HEK293 (cell line): ENCODE measurements around the gene CREM.

Experiments used
- ELK4 ChIP-seq: IDR thresholded peaks from 2 replicates; pipeline ENCODE4 v1.6.1; 2011; ENCODE audit warnings: mild to moderate bottlenecking, low read depth, low read length, borderline replicate concordance
- FEZF1 ChIP-seq: fragments of 450-650 bp; formaldehyde crosslinking; IDR thresholded peaks from 2 replicates; pipeline ENCODE4 v1.5.1; 2016; ENCODE audit warnings: missing biosample characterization, missing genetic modification characterization
- HOXA7 ChIP-seq: sonication (generic); formaldehyde crosslinking; IDR thresholded peaks from 2 replicates; pipeline ENCODE4 v1.8.1; 2022; ENCODE audit warnings: missing genetic modification reagents, borderline replicate concordance
- PRDM6 ChIP-seq: fragments of 450-650 bp; formaldehyde crosslinking; IDR thresholded peaks from 2 replicates; pipeline ENCODE4 v1.5.1; 2017; ENCODE audit warnings: missing biosample characterization, missing genetic modification characterization
- SP2 ChIP-seq: fragments of 450-650 bp; formaldehyde crosslinking; IDR thresholded peaks from 2 replicates; pipeline ENCODE4 v1.5.1; 2016; ENCODE audit warnings: missing biosample characterization, missing genetic modification characterization
- ZFHX2 ChIP-seq: fragments of 450-650 bp; formaldehyde crosslinking; conservative IDR thresholded peaks from 2 replicates; pipeline ENCODE4 v1.5.1; 2016; ENCODE audit warnings: missing biosample characterization, missing genetic modification characterization
- ZFP3 ChIP-seq: fragments of 450-650 bp; formaldehyde crosslinking; IDR thresholded peaks from 2 replicates; pipeline ENCODE4 v1.5.1; 2016; ENCODE audit warnings: low read depth, missing biosample characterization, missing genetic modification characterization
- ZFP37 ChIP-seq: fragments of 450-650 bp; formaldehyde crosslinking; IDR thresholded peaks from 2 replicates; pipeline ENCODE4 v1.5.1; 2016; ENCODE audit warnings: missing biosample characterization, missing genetic modification characterization
- ZNF132 ChIP-seq: fragments of 450-650 bp; formaldehyde crosslinking; IDR thresholded peaks from 2 replicates; pipeline ENCODE4 v1.5.1; 2017; ENCODE audit warnings: missing biosample characterization, missing genetic modification characterization, borderline replicate concordance
- ZNF175 ChIP-seq: fragments of 450-650 bp; formaldehyde crosslinking; IDR thresholded peaks from 2 replicates; pipeline ENCODE4 v1.5.1; 2016; ENCODE audit warnings: missing biosample characterization, missing genetic modification characterization
- ZNF202 ChIP-seq: fragments of 450-650 bp; formaldehyde crosslinking; IDR thresholded peaks from 2 replicates; pipeline ENCODE4 v1.5.1; 2016; ENCODE audit warnings: missing biosample characterization, missing genetic modification characterization, borderline replicate concordance
- ZNF211 ChIP-seq: fragments of 450-650 bp; formaldehyde crosslinking; IDR thresholded peaks from 2 replicates; pipeline ENCODE4 v1.5.1; 2016; ENCODE audit warnings: low read depth, missing biosample characterization, missing genetic modification characterization
- ZNF248 ChIP-seq: fragments of 450-650 bp; formaldehyde crosslinking; IDR thresholded peaks from 2 replicates; pipeline ENCODE4 v1.5.1; 2017; ENCODE audit warnings: missing biosample characterization, missing genetic modification characterization
- ZNF266 ChIP-seq: fragments of 450-650 bp; formaldehyde crosslinking; IDR thresholded peaks from 2 replicates; pipeline ENCODE4 v1.5.1; 2016; ENCODE audit warnings: missing biosample characterization, missing genetic modification characterization, low read depth
- ZNF404 ChIP-seq: fragments of 450-650 bp; formaldehyde crosslinking; IDR thresholded peaks from 2 replicates; pipeline ENCODE4 v1.5.1; 2017; ENCODE audit warnings: missing biosample characterization, missing genetic modification characterization
- ZNF521 ChIP-seq: fragments of 450-650 bp; formaldehyde crosslinking; IDR thresholded peaks from 2 replicates; pipeline ENCODE4 v1.5.1; 2017; ENCODE audit warnings: missing biosample characterization, mild to moderate bottlenecking, missing genetic modification characterization
- ZNF558 ChIP-seq: fragments of 450-650 bp; formaldehyde crosslinking; IDR thresholded peaks from 2 replicates; pipeline ENCODE4 v1.5.1; 2016; ENCODE audit warnings: missing biosample characterization, missing genetic modification characterization
- ZNF560 ChIP-seq: fragments of 450-650 bp; formaldehyde crosslinking; IDR thresholded peaks from 2 replicates; pipeline ENCODE4 v1.5.1; 2017; ENCODE audit warnings: missing biosample characterization, missing genetic modification characterization, borderline replicate concordance
- ZNF571 ChIP-seq: fragments of 450-650 bp; formaldehyde crosslinking; IDR thresholded peaks from 2 replicates; pipeline ENCODE4 v1.5.0; 2017; ENCODE audit warnings: missing biosample characterization, missing genetic modification characterization
- ZNF585B ChIP-seq: fragments of 450-650 bp; formaldehyde crosslinking; IDR thresholded peaks from 2 replicates; pipeline ENCODE4 v1.5.1; 2016; ENCODE audit warnings: missing biosample characterization, missing genetic modification characterization
- ZNF707 ChIP-seq: fragments of 450-650 bp; formaldehyde crosslinking; IDR thresholded peaks from 2 replicates; pipeline ENCODE4 v1.5.1; 2016; ENCODE audit warnings: missing biosample characterization, missing genetic modification characterization
- ZNF747 ChIP-seq: fragments of 450-650 bp; formaldehyde crosslinking; IDR thresholded peaks from 2 replicates; pipeline ENCODE4 v1.5.1; 2016; ENCODE audit warnings: missing biosample characterization, missing genetic modification characterization
- ZNF785 ChIP-seq: fragments of 450-650 bp; formaldehyde crosslinking; IDR thresholded peaks from 2 replicates; pipeline ENCODE4 v1.5.1; 2016; ENCODE audit warnings: missing biosample characterization, missing genetic modification characterization
- ZSCAN18 ChIP-seq: fragments of 450-650 bp; formaldehyde crosslinking; IDR thresholded peaks from 2 replicates; pipeline ENCODE4 v1.5.1; 2016; ENCODE audit warnings: missing biosample characterization, missing genetic modification characterization
- TF ChIP-seq, protein P1 (sequence below): fragments of 450-650 bp; formaldehyde crosslinking; conservative IDR thresholded peaks from 2 replicates; pipeline ENCODE4 v1.5.1; 2016; ENCODE audit warnings: low read depth, missing biosample characterization, missing genetic modification characterization
- TF ChIP-seq, protein P2 (sequence below): fragments of 450-650 bp; formaldehyde crosslinking; IDR thresholded peaks from 2 replicates; pipeline ENCODE4 v1.5.1; 2016; ENCODE audit warnings: missing biosample characterization, missing genetic modification characterization
- TF ChIP-seq, protein P3 (sequence below): fragments of 450-650 bp; formaldehyde crosslinking; IDR thresholded peaks from 2 replicates; pipeline ENCODE4 v1.5.0; 2017; ENCODE audit warnings: missing biosample characterization, missing genetic modification characterization, borderline replicate concordance

CREM gene

DNA sequence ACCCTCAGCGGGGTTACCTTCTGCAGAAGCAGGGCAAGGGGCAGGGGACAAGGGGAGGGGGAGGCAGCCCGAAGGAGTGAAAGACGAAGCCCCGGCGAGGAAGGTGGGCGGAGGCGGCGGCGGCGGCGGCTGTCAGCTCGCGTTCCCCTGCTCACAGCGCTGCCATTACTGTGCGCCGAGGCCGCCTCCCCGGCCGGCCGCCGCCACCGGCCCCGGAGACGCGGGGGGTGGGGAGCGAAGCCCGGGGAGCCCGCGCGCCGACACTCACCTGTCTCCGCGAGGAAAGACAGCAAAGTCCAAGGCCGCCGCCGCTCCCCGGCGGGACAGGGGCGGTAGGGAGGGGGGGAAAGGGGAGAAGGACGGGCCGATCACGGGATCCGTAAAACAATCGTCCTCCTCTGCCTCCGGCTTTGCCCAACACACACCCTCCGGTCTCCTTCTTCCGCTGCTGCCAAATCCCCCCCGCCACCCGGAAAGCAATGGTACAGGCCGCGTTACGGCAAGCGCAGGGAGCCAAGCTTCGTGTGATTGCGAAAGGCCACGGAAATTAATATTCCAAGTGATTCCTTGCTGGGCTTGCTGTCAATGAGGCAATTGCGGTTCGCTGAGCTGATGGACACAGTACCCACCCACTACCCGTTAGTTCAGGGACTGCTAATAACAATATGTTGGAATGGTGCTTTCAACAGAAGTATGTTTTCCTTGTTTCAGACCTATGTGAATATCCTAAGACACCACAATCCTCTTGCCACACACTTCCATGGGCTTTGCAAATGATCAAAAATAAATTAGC is 36.3 kb upstream of the CREM start, which contains the start of gene CUL2 (continued):
- TF ChIP-seq ELK4 (no peak), ZNF707 (tag by site-specific recombination) (no peak), FEZF1 (tag by site-specific recombination) (peak; percentile 20; the same call in 1 of the 2 replicates), ZNF175 (tag by site-specific recombination) (no peak), ZNF521 (tag by site-specific recombination) (no peak), ZNF266 (no peak), ZNF211 (tag by site-specific recombination) (no peak), ZNF585B (tag by site-specific recombination) (no peak), PRDM6 (tag by site-specific recombination) (no peak), ZNF560 (tag by site-specific recombination) (no peak), ZFP37 (tag by site-specific recombination) (peak; percentile 78; the same call in 1 of the 2 replicates), SP2 (peak; percentile 32; the same call in 1 of the 2 replicates), ZFP3 (tag by site-specific recombination) (no peak), ZNF571 (tag by site-specific recombination) (no peak), ZNF785 (0 out of 2 replicates have a peak, but pooled peaks have one; percentile 61), ZNF132 (tag by site-specific recombination) (no peak), ZNF558 (tag by site-specific recombination) (peak; percentile 19; the same call in 1 of the 2 replicates), HOXA7 (CRISPR knock-in tag) (no peak), ZNF248 (no peak), ZFHX2 (tag by site-specific recombination) (peak; percentile 45), ZSCAN18 (tag by site-specific recombination) (no peak), ZNF404 (tag by site-specific recombination) (no peak), ZNF747 (no peak), ZNF202 (tag by site-specific recombination) (no peak)
- TF ChIP-seq, protein P1, sequence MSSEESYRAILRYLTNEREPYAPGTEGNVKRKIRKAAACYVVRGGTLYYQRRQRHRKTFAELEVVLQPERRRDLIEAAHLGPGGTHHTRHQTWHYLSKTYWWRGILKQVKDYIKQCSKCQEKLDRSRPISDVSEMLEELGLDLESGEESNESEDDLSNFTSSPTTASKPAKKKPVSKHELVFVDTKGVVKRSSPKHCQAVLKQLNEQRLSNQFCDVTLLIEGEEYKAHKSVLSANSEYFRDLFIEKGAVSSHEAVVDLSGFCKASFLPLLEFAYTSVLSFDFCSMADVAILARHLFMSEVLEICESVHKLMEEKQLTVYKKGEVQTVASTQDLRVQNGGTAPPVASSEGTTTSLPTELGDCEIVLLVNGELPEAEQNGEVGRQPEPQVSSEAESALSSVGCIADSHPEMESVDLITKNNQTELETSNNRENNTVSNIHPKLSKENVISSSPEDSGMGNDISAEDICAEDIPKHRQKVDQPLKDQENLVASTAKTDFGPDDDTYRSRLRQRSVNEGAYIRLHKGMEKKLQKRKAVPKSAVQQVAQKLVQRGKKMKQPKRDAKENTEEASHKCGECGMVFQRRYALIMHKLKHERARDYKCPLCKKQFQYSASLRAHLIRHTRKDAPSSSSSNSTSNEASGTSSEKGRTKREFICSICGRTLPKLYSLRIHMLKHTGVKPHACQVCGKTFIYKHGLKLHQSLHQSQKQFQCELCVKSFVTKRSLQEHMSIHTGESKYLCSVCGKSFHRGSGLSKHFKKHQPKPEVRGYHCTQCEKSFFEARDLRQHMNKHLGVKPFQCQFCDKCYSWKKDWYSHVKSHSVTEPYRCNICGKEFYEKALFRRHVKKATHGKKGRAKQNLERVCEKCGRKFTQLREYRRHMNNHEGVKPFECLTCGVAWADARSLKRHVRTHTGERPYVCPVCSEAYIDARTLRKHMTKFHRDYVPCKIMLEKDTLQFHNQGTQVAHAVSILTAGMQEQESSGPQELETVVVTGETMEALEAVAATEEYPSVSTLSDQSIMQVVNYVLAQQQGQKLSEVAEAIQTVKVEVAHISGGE, result peak; percentile 83
- TF ChIP-seq, protein P2, sequence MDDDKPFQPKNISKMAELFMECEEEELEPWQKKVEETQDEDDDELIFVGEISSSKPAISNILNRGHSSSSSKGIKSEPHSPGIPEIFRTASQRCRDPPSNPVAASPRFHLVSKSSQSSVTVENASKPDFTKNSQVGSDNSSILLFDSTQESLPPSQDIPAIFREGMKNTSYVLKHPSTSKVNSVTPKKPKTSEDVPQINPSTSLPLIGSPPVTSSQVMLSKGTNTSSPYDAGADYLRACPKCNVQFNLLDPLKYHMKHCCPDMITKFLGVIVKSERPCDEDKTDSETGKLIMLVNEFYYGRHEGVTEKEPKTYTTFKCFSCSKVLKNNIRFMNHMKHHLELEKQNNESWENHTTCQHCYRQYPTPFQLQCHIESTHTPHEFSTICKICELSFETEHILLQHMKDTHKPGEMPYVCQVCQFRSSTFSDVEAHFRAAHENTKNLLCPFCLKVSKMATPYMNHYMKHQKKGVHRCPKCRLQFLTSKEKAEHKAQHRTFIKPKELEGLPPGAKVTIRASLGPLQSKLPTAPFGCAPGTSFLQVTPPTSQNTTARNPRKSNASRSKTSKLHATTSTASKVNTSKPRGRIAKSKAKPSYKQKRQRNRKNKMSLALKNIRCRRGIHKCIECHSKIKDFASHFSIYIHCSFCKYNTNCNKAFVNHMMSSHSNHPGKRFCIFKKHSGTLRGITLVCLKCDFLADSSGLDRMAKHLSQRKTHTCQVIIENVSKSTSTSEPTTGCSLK (tag by site-specific recombination), result no peak
- TF ChIP-seq, protein P3, sequence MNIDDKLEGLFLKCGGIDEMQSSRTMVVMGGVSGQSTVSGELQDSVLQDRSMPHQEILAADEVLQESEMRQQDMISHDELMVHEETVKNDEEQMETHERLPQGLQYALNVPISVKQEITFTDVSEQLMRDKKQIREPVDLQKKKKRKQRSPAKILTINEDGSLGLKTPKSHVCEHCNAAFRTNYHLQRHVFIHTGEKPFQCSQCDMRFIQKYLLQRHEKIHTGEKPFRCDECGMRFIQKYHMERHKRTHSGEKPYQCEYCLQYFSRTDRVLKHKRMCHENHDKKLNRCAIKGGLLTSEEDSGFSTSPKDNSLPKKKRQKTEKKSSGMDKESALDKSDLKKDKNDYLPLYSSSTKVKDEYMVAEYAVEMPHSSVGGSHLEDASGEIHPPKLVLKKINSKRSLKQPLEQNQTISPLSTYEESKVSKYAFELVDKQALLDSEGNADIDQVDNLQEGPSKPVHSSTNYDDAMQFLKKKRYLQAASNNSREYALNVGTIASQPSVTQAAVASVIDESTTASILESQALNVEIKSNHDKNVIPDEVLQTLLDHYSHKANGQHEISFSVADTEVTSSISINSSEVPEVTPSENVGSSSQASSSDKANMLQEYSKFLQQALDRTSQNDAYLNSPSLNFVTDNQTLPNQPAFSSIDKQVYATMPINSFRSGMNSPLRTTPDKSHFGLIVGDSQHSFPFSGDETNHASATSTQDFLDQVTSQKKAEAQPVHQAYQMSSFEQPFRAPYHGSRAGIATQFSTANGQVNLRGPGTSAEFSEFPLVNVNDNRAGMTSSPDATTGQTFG, result no peak
